SU-DHL-6 (cell line): ENCODE data around the gene DRAP1.

ENCODE experiments used
- H2AFZ ChIP-seq: fragments of 200-600 bp; sonication (generic); 2 replicates; pipeline ENCODE4 v1.6.1; 2014; ENCODE audit warnings: low read depth, mild to moderate bottlenecking, moderate library complexity, mixed read lengths, antibody characterized with exemption, low read length; ENCODE audit not compliant: severe bottlenecking
- H3F3A ChIP-seq: fragments of 200-600 bp; shearing (Covaris generic); 2 replicates; pipeline ENCODE4 v1.6.0; 2016; ENCODE audit warnings: antibody characterized with exemption, mild to moderate bottlenecking; ENCODE audit not compliant: insufficient read depth
- H3K27ac ChIP-seq: fragments of 200-600 bp; sonication (generic); 2 replicates; pipeline ENCODE4 v1.5.1; 2016; ENCODE audit warnings: low read depth, mild to moderate bottlenecking, low read length, moderate library complexity, mixed read lengths
- H3K27me3 ChIP-seq: fragments of 200-600 bp; sonication (generic), shearing (Covaris generic); 2 replicates; pipeline ENCODE4 v1.6.0; 2014; ENCODE audit warnings: mild to moderate bottlenecking, low read length
- H3K36me3 ChIP-seq: fragments of 200-600 bp; sonication (generic); 2 replicates; pipeline ENCODE4 v1.6.1; 2014; ENCODE audit warnings: mild to moderate bottlenecking, low read length, mixed read lengths
- H3K4me2 ChIP-seq: fragments of 300-600, 200-600 bp; shearing (Covaris generic), sonication (generic); 2 replicates; pipeline ENCODE4 v1.6.0; 2014; ENCODE audit warnings: low read length, low read depth, mild to moderate bottlenecking; ENCODE audit not compliant: poor library complexity, severe bottlenecking
- H3K4me3 ChIP-seq: fragments of 200-600 bp; sonication (generic); 2 replicates; pipeline ENCODE4 v1.5.1; 2014; ENCODE audit warnings: antibody characterized with exemption, low read length, mild to moderate bottlenecking, mixed read lengths; ENCODE audit not compliant: insufficient read depth, poor library complexity, severe bottlenecking
- H3K79me2 ChIP-seq: fragments of 200-600 bp; sonication (generic); 2 replicates; pipeline ENCODE4 v1.6.1; 2014; ENCODE audit warnings: mild to moderate bottlenecking, low read length, moderate library complexity; ENCODE audit not compliant: insufficient read depth
- H3K9ac ChIP-seq: fragments of 200-600 bp; sonication (generic); 2 replicates; pipeline ENCODE4 v1.7.0; 2014; ENCODE audit warnings: mild to moderate bottlenecking, low read length
- H3K9me2 ChIP-seq: fragments of 200-600 bp; sonication (generic); replicated peaks from 2 replicates; pipeline ENCODE4 v1.6.1; 2014; ENCODE audit warnings: low read length; ENCODE audit not compliant: insufficient read depth
- H3K9me3 ChIP-seq: fragments of 200-600 bp; sonication (generic); 2 replicates; pipeline ENCODE4 v1.6.1; 2014; ENCODE audit warnings: low read length, mixed read lengths; ENCODE audit not compliant: insufficient read depth
- H4K20me1 ChIP-seq: fragments of 200-600 bp; sonication (generic); 2 replicates; pipeline ENCODE4 v1.6.1; 2014; ENCODE audit warnings: low read depth, mild to moderate bottlenecking, antibody characterized with exemption, low read length, moderate library complexity, mixed read lengths
- CTCF ChIP-seq: fragments of 200-600 bp; sonication (generic); IDR thresholded peaks from one replicate; pipeline ENCODE4 v1.5.1; 2017; ENCODE audit warnings: antibody characterized with exemption, mild to moderate bottlenecking, low read length, moderate library complexity; ENCODE audit not compliant: insufficient read depth, poor library complexity, severe bottlenecking
- EZH2phosphoT487 ChIP-seq: fragments of 200-600 bp; sonication (generic), shearing (Covaris generic); conservative IDR thresholded peaks from 2 replicates; pipeline ENCODE4 v1.6.1; 2018; ENCODE audit warnings: mild to moderate bottlenecking, antibody characterized with exemption, low read length, moderate library complexity, mixed read lengths

Gene DRAP1

GRCh38 chr11:65880844-65881421 is 38.3 kb upstream of the DRAP1 start:
- Histone ChIP-seq H3K27me3 (no peaks in the 10 kb centered on the region), H3K79me2 (no peaks in the 10 kb centered on the region), H3F3A (no peaks in the 10 kb centered on the region), H3K27ac (no peak overlapping the region), H3K9me2 (no peaks in the 10 kb centered on the region), H2AFZ (no peak overlapping the region), H3K4me3 (no peak overlapping the region), H4K20me1 (no peaks in the 10 kb centered on the region), H3K9ac (no peak overlapping the region), H3K36me3 (no peaks in the 10 kb centered on the region), H3K4me2 (no peak overlapping the region), H3K9me3 (no peaks in the 10 kb centered on the region)
- TF ChIP-seq EZH2phosphoT487 (no peak), CTCF (no peak)

GRCh38 chr11:65882120-65883057 is 36.8 kb upstream of the DRAP1 start:
- H4K20me1 ChIP-seq, result no peaks in the 10 kb centered on the region
- H3K4me3 ChIP-seq, result no peak overlapping the region
- no peaks in the 10 kb centered on the region for H3K9me3 ChIP-seq
- H3K4me2 ChIP-seq, result no peak overlapping the region
- no peak overlapping the region for H2AFZ ChIP-seq
- no peaks in the 10 kb centered on the region for H3K36me3 ChIP-seq
- no peaks in the 10 kb centered on the region for H3K79me2 ChIP-seq
- H3F3A ChIP-seq, result 0 out of 2 replicates have a peak, but pooled peaks cover 7% of the 10 kb centered on the region
- H3K9me2 ChIP-seq, result no peaks in the 10 kb centered on the region
- H3K27me3 ChIP-seq, result no peaks in the 10 kb centered on the region
- no peak overlapping the region for H3K27ac ChIP-seq
- TF ChIP-seq CTCF, result no peak
- TF ChIP-seq EZH2phosphoT487, result no peak
- no peak overlapping the region for H3K9ac ChIP-seq

- Histone ChIP-seq H3K79me2 (0 out of 2 replicates have a peak, but pooled peaks cover 6% of the 10 kb centered on the region), H3K27ac (no peak overlapping the region), H3K9me3 (no peaks in the 10 kb centered on the region), H3K4me2 (no peak overlapping the region), H3F3A (0 out of 2 replicates have a peak, but pooled peaks cover 7% of the 10 kb centered on the region), H2AFZ (no peak overlapping the region), H3K9ac (no peak overlapping the region), H3K9me2 (no peaks in the 10 kb centered on the region), H3K36me3 (no peaks in the 10 kb centered on the region), H3K4me3 (no peak overlapping the region), H4K20me1 (no peaks in the 10 kb centered on the region), H3K27me3 (no peaks in the 10 kb centered on the region)
- TF ChIP-seq EZH2phosphoT487 (no peak), CTCF (no peak)
These were observed 36.0 kb upstream of the DRAP1 start for GRCh38 chr11:65883058-65883761.
